T-helper 17 cell (primary cell): ENCODE data around the gene USP47. TPM values are rescaled to one million over a fixed set of nuclear protein-coding genes. Genes with fewer than 3 reads are reported as not detected.
A peak's percentile ranks its signal among the peaks of the same experiment; 100 is the strongest.

Experiments
- ATAC-seq: fragments of 150-1000 bp; cut with Tn5 transposase; 2 replicates; pipeline ENCODE4 v1.10.0; 2021; ENCODE audit warnings: mild to moderate bottlenecking, moderate library complexity
- DNase-seq, 3 donors: peaks; one replicate each; pipeline versions ENCODE4 v3.0.0 to v3.0.0-alpha.2; 2020 to 2021
- H3K9me3 ChIP-seq: one replicate; pipeline ENCODE4 v1.7.0; 2013; ENCODE audit warnings: low read length, mild to moderate bottlenecking; ENCODE audit not compliant: control insufficient read depth, poor library complexity, severe bottlenecking
- H3K27ac Mint-ChIP-seq: one replicate; pipeline ENCODE4 v1.8.0; 2022; ENCODE audit warnings: mild to moderate bottlenecking, moderate library complexity, mixed read lengths
- H3K27me3 Mint-ChIP-seq: one replicate; pipeline ENCODE4 v1.8.0; 2022; ENCODE audit warnings: mixed read lengths
- H3K36me3 Mint-ChIP-seq: one replicate; pipeline ENCODE4 v1.8.0; 2022; ENCODE audit warnings: low read depth, mixed read lengths
- H3K4me1 Mint-ChIP-seq: one replicate; pipeline ENCODE4 v1.8.0; 2022; ENCODE audit warnings: mild to moderate bottlenecking, mixed read lengths
- H3K4me3 Mint-ChIP-seq: one replicate; pipeline ENCODE4 v1.8.0; 2022; ENCODE audit warnings: mild to moderate bottlenecking, moderate library complexity, mixed read lengths
- total RNA-seq, 4 donors: library from RNA in 2 of 4; stranded (reverse) in 2 of 4; gene quantifications; one replicate each; pipeline ENCODE4 v1.2.3 and lab custom pipeline; 2022 to 2026

The USP47 gene
- total RNA-seq, 2 donors from 2014 or later, result 71.5 to 82.3 TPM

DNA sequence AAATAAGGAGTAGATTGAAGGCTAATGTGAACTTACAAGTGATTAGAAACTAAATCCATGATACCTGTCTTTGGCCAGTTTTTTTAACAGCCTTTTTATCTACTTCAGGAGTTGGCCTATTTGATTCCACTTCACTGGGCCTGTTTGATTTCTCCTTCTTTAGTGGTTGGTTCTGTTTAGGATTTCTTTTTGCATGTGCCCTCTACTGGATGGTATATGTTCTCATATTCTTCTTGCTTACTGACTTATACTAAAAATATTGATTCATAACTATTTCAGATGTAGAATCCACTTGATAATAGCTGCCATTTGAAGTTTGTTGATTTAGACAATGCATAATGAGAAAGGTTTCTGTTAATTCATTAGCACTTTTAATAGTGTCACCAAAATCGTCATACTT is 53.9 kb downstream of the USP47 start:
- DNase-seq (no peak), ATAC-seq (no peak)
- H3K9me3 ChIP-seq, result no peaks in the 10 kb centered on the region
- Mint-ChIP-seq H3K4me1 (peaks cover 7% of the 10 kb centered on the region), H3K27me3 (no peaks in the 10 kb centered on the region), H3K36me3 (peaks cover 4% of the 10 kb centered on the region), H3K4me3 (no peak overlapping the region), H3K27ac (no peak overlapping the region)

- Mint-ChIP-seq H3K36me3 (peaks cover 3% of the 10 kb centered on the region), H3K4me3 (no peak overlapping the region), H3K4me1 (peaks cover 5% of the 10 kb centered on the region), H3K27ac (no peak overlapping the region), H3K27me3 (no peaks in the 10 kb centered on the region)
- ATAC-seq (no peak), DNase-seq (no peak)
- no peaks in the 10 kb centered on the region for H3K9me3 ChIP-seq
These were observed 56.9 kb downstream of the USP47 start for GRCh38 chr11:11898648-11899047.

DNA sequence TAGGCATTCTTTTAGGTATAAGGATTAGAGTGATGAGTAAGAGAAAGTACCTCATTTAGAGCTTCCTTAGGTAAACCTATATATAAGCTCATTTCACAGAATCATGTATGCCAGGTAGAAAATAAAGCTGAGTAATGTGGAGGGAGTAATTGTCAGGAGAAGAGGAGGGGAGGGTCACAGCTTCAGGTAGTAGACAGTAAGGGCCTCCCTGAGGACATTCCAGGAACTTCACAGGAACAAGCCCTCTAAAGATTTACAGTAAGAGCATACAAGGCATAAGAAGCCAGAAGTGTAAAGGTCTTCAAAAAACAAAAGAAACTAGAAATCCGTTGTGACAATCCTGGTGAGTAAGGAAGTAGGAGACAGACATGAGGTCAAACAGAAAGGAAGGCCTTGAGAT is 57.6 kb downstream of the USP47 start:
- ATAC-seq (no peak), DNase-seq (no peak)
- H3K4me3 Mint-ChIP-seq, result peak overlapping the region; percentile 36
- peaks cover 5% of the 10 kb centered on the region for H3K36me3 Mint-ChIP-seq
- no peaks in the 10 kb centered on the region for H3K27me3 Mint-ChIP-seq
- H3K4me1 Mint-ChIP-seq, result peaks cover 5% of the 10 kb centered on the region
- H3K27ac Mint-ChIP-seq, result peak overlapping the region; percentile 45
- no peaks in the 10 kb centered on the region for H3K9me3 ChIP-seq

GRCh38 chr11:11901929-11902328 is 60.2 kb downstream of the USP47 start:
- no peak for ATAC-seq
- DNase-seq, result no peak
- H3K27me3 Mint-ChIP-seq, result no peaks in the 10 kb centered on the region
- H3K4me1 Mint-ChIP-seq, result peaks cover 5% of the 10 kb centered on the region
- H3K9me3 ChIP-seq, result no peaks in the 10 kb centered on the region
- H3K36me3 Mint-ChIP-seq, result peaks cover 5% of the 10 kb centered on the region
- no peak overlapping the region for H3K27ac Mint-ChIP-seq
- no peak overlapping the region for H3K4me3 Mint-ChIP-seq

- Mint-ChIP-seq H3K27me3 (no peaks in the 10 kb centered on the region), H3K27ac (no peak overlapping the region), H3K36me3 (peaks cover 11% of the 10 kb centered on the region), H3K4me3 (no peak overlapping the region), H3K4me1 (no peaks in the 10 kb centered on the region)
- DNase-seq, result no peak
- no peak for ATAC-seq
- no peaks in the 10 kb centered on the region for H3K9me3 ChIP-seq
These were observed 68.0 kb downstream of the USP47 start for GRCh38 chr11:11909727-11910126.

DNA sequence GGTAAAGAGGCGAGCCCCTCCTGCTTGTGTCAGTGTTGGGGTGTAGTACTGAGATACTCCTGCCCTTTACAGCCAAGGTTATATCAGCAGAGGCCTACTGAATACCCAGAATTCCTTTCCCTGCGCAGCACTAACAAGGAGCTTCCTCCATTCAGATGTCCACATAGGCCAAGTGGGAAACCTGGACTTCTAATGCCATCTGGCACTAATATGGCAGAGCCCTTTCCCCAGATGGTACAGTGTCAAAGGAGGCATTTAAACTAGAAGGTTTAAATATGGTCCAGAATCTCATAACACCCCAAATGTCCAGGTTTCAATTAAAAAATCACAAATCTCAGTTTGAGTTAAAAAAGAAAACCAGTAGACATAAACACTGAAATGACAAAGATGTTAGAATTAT is 68.8 kb downstream of the USP47 start:
- Mint-ChIP-seq H3K27me3 (no peaks in the 10 kb centered on the region), H3K4me3 (no peak overlapping the region), H3K36me3 (peaks cover 11% of the 10 kb centered on the region), H3K4me1 (peaks cover 4% of the 10 kb centered on the region), H3K27ac (peak overlapping the region; percentile 11)
- H3K9me3 ChIP-seq, result no peaks in the 10 kb centered on the region
- ATAC-seq (no peak), DNase-seq (no peak)

DNA sequence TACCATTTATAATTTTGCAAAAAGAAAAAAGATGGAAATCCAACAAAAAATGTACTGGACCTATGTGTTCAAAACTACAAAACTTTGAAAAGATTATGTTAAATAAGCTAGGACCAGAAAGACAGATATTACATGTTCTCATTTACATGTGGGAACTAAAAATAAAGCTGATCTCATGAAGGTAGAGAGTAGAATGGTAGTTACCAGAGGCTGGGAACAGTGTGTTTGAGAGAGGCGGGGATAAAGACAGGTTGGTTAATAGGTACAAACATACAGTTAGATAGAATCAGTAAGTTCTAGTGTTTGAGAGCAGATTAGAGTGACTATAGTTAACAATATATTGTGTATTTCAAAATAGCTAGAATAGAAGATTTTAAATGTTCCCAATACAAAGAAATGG is 71.6 kb downstream of the USP47 start:
- H3K36me3 Mint-ChIP-seq, result peaks cover 15% of the 10 kb centered on the region
- H3K4me3 Mint-ChIP-seq, result no peak overlapping the region
- DNase-seq, result no peak
- no peak for ATAC-seq
- no peaks in the 10 kb centered on the region for H3K27me3 Mint-ChIP-seq
- no peaks in the 10 kb centered on the region for H3K9me3 ChIP-seq
- no peak overlapping the region for H3K27ac Mint-ChIP-seq
- H3K4me1 Mint-ChIP-seq, result peaks cover 8% of the 10 kb centered on the region

DNA sequence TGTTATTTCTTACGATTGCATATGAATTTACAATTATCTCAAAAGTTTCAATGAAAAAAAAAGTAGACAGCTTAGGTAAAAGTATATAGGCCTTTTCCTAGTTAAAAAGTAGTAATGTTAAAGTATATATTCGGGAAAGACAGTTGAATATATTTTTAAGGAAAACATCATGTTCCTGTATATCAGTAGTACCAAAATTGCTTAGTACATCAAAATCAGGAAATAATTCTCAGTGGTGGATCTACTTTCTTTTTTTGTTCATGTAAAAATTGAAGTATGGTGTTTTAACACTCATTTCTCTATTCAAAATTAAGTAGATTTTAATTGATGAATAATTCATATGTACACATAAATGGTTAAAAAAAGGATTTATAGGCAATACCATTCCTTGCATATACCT is 73.9 kb downstream of the USP47 start:
- DNase-seq, result no peak
- Mint-ChIP-seq H3K4me3 (no peak overlapping the region), H3K27ac (peak overlapping the region; percentile 56), H3K4me1 (peaks cover 8% of the 10 kb centered on the region), H3K36me3 (peaks cover 15% of the 10 kb centered on the region), H3K27me3 (no peaks in the 10 kb centered on the region)
- no peaks in the 10 kb centered on the region for H3K9me3 ChIP-seq
- ATAC-seq, result no peak

- no peaks in the 10 kb centered on the region for H3K9me3 ChIP-seq
- Mint-ChIP-seq H3K4me1 (peaks cover 8% of the 10 kb centered on the region), H3K27me3 (no peaks in the 10 kb centered on the region), H3K36me3 (peaks cover 6% of the 10 kb centered on the region), H3K4me3 (peak overlapping the region; percentile 52), H3K27ac (peak overlapping the region; percentile 56)
- DNase-seq (no peak), ATAC-seq (no peak)
These were observed 75.2 kb downstream of the USP47 start for GRCh38 chr11:11916981-11917399.

GRCh38 chr11:11923828-11924227 is 82.1 kb downstream of the USP47 start:
- Mint-ChIP-seq H3K27me3 (no peaks in the 10 kb centered on the region), H3K36me3 (peaks cover 18% of the 10 kb centered on the region), H3K4me3 (no peak overlapping the region), H3K4me1 (peaks cover 22% of the 10 kb centered on the region), H3K27ac (peak overlapping the region; percentile 56)
- no peaks in the 10 kb centered on the region for H3K9me3 ChIP-seq
- no peak for ATAC-seq
- DNase-seq, result no peak

DNA sequence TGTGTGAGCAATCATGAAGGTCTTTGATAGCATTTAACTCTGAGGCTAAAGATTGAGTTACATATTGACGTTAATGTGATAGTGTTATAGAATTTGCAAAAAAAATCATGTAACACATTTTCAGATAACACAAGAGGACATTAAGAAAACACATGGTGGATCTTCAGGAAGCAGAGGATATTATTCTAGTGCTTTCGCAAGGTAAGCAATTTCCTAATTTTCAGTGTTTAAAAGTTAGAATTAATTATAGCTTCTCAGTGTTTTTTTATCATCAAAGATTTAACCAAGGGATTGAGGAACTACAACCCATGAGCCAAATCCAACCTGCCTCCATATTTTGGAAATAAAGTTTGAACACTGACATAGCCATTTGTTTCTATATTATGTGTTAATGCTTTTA is 88.1 kb downstream of the USP47 start:
- H3K9me3 ChIP-seq, result no peaks in the 10 kb centered on the region
- Mint-ChIP-seq H3K27me3 (no peaks in the 10 kb centered on the region), H3K4me3 (no peak overlapping the region), H3K4me1 (peaks cover 18% of the 10 kb centered on the region), H3K36me3 (peaks cover 24% of the 10 kb centered on the region), H3K27ac (no peak overlapping the region)
- DNase-seq (no peak), ATAC-seq (no peak)

DNA sequence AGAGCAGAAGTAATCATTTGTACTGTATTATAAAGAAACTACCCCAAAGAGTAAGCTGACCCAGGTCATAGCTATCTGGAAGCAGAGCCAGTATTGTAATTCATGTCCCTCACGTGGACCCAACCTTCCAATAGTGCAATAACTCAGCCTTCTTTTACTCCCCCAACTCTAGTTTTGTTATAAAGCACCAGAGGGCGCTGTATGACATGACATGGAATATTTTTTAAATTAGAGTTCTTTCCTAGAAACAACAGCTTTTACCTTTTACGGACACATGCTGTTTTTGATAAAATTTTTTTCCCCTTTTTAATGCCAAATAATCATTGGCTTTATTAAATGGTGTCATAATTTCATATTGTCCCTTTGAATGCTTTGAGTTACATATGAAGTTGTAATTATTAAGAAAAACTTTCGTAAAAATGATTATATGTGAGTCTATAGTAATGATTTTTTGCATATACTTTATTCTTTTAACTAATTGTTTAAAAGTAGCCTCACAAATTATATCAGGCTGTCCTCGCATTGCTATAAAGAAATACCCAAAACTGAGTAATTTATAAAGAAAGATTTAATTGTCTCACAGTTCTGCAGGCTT is 89.8 kb downstream of the USP47 start:
- no peaks in the 10 kb centered on the region for H3K9me3 ChIP-seq
- no peaks in the 10 kb centered on the region for H3K27me3 Mint-ChIP-seq
- no peak overlapping the region for H3K4me3 Mint-ChIP-seq
- no peak for DNase-seq
- H3K36me3 Mint-ChIP-seq, result peaks cover 12% of the 10 kb centered on the region
- peak; percentile 75 for ATAC-seq
- peaks cover 9% of the 10 kb centered on the region for H3K4me1 Mint-ChIP-seq
- peak overlapping the region; percentile 29 for H3K27ac Mint-ChIP-seq

GRCh38 chr11:11935536-11935935 is 93.8 kb downstream of the USP47 start:
- Mint-ChIP-seq H3K36me3 (peaks cover 15% of the 10 kb centered on the region), H3K27me3 (no peaks in the 10 kb centered on the region), H3K27ac (peak overlapping the region; percentile 8), H3K4me3 (no peak overlapping the region), H3K4me1 (peaks cover 13% of the 10 kb centered on the region)
- no peak for DNase-seq
- ATAC-seq, result no peak
- H3K9me3 ChIP-seq, result no peaks in the 10 kb centered on the region

GRCh38 chr11:11937433-11937832 is 95.7 kb downstream of the USP47 start:
- no peak for ATAC-seq
- H3K4me1 Mint-ChIP-seq, result peaks cover 10% of the 10 kb centered on the region
- no peaks in the 10 kb centered on the region for H3K9me3 ChIP-seq
- H3K36me3 Mint-ChIP-seq, result peaks cover 19% of the 10 kb centered on the region
- no peaks in the 10 kb centered on the region for H3K27me3 Mint-ChIP-seq
- H3K27ac Mint-ChIP-seq, result no peak overlapping the region
- no peak for DNase-seq
- H3K4me3 Mint-ChIP-seq, result no peak overlapping the region
